Sigmoid colon (tissue), 7 donors: ENCODE results near the gene DARS2. TPM values are rescaled to one million over a fixed set of nuclear protein-coding genes. Genes with fewer than 3 reads are reported as not detected.
"Not testable (repeated sequence)": the region's sequence is repeated elsewhere in the genome, so short reads cannot be mapped to it uniquely, and the experiment has no call there.

Experiments
- DNase-seq: peaks from one replicate; pipeline ENCODE4 v3.0.0-alpha.2; 2019
- H3K27ac ChIP-seq, 4 donors: fragments of 200-600 bp; sonication (generic); one replicate each; pipeline ENCODE4 v1.5.1; 2016 to 2019; ENCODE audit warnings: mild to moderate bottlenecking in 1 of 4
- H3K27me3 ChIP-seq, 3 donors: fragments of 200-600 bp; sonication (generic); one replicate each; pipeline ENCODE4 v1.5.1; 2019; ENCODE audit warnings: mild to moderate bottlenecking in 1 of 3
- H3K36me3 ChIP-seq, 4 donors: fragments of 200-600 bp; sonication (generic); one replicate each; pipeline ENCODE4 v1.5.1; 2016 to 2019
- H3K4me1 ChIP-seq, 4 donors: fragments of 200-600 bp; sonication (generic); one replicate each; pipeline ENCODE4 v1.5.1; 2017 to 2019
- H3K4me3 ChIP-seq, 4 donors: fragments of 200-600 bp; sonication (generic); one replicate each; pipeline ENCODE4 v1.5.1; 2017 to 2019; ENCODE audit warnings: mild to moderate bottlenecking in 2 of 4, moderate library complexity in 1 of 4
- H3K9me3 ChIP-seq, 4 donors: fragments of 200-600 bp in 3 of 4; sonication (generic) in 3 of 4; one replicate each; pipeline versions ENCODE4 v1.5.1 to v1.6.1; 2013 to 2019
- EP300 ChIP-seq, 4 donors: sonication (generic); formaldehyde crosslinking; IDR thresholded peaks; one replicate each; pipeline ENCODE4 v1.6.1; 2017; ENCODE audit warnings: antibody characterized with exemption in 4 of 4
- POLR2A ChIP-seq, 2 donors: fragments of 450-650 bp; IDR thresholded peaks; one replicate each; pipeline ENCODE4 v1.6.1; 2016; ENCODE audit warnings: antibody characterized with exemption in 2 of 2, mild to moderate bottlenecking in 2 of 2, moderate library complexity in 2 of 2
- POLR2AphosphoS5 ChIP-seq, 4 donors: sonication (generic); formaldehyde crosslinking; IDR thresholded peaks; one replicate each; pipeline ENCODE4 v1.6.1; 2017; ENCODE audit warnings: antibody characterized with exemption in 4 of 4
- WGBS, 2 donors: extraction: QIAGEN DNeasy Blood & Tissue Kit; methylation state at CpG; one replicate each; pipeline ENCODE4 v1.1.7; 2013; 5-methylcytosine and 5-hydroxymethylcytosine counted together
- intact Hi-C: fragments of 100-400 bp; cut with DNase I; formaldehyde crosslinking; loops from one replicate; pipeline ENCODE4 v1.15.1; 2023
- polyA plus RNA-seq, 3 donors: library from polyadenylated mRNA; stranded (reverse); fragments of 200-250 nt; gene quantifications; one replicate each; pipeline ENCODE4 v1.2.3, GENCODE V29; 2013
- total RNA-seq, 4 donors: library from RNA; depleted of rRNA; stranded (reverse); fragments of >200 nt; gene quantifications; one replicate each; pipeline ENCODE4 v1.1.0, GENCODE V29; 2016
- TF ChIP-seq, protein P1 (sequence below), 4 experiments: fragments of 450-650 bp in 3 of 4; fragments of 200-600 bp in 1 of 4; IDR thresholded peaks; one replicate each; pipeline ENCODE4 v1.5.1; 2016 to 2019; ENCODE audit warnings: antibody characterized with exemption in 4 of 4, mild to moderate bottlenecking in 3 of 4, moderate library complexity in 2 of 4
- donor health status: healthy with polysubstance abuse.
- donor health status: Bipolar disorder and iron deficiency.
- donor health status: healthy.

DARS2 gene
- total and polyA plus RNA-seq, 7 donors, result 5.2 to 15.7 (median 8.4) TPM

DNA sequence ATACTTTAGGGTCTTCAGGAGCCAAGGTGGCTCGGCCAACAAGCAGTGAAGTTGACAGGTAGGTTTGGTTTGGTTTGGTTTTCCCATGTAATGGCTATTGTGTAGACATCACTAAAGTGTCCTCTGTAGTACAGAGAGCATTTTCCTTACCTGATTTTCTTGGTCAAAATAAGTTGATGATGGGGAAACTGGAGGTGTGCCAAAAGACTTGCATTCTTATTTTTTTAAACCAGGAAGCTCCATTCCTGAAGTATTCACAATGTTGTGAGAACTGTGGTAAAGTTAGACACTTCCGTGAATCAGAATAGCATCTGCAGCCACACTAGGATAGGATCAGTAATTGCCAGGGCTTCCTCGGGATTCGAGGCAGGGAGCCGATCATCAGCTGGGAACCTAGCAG is 46.6 kb downstream of the DARS2 start:
- Histone ChIP-seq H3K36me3 (peaks cover 0 to 44% (median 4%) of the 10 kb centered on the region in 4 donors), H3K27ac (no peak overlapping the region), H3K27me3 (no peaks in the 10 kb centered on the region), H3K4me1 (peaks cover 0 to 28% (median 18%) of the 10 kb centered on the region in 4 donors), H3K4me3 (no peak overlapping the region), H3K9me3 (no peaks in the 10 kb centered on the region)
- DNase-seq, result no peak
- intact Hi-C loops, result no loop called here
- TF ChIP-seq, protein P1, sequence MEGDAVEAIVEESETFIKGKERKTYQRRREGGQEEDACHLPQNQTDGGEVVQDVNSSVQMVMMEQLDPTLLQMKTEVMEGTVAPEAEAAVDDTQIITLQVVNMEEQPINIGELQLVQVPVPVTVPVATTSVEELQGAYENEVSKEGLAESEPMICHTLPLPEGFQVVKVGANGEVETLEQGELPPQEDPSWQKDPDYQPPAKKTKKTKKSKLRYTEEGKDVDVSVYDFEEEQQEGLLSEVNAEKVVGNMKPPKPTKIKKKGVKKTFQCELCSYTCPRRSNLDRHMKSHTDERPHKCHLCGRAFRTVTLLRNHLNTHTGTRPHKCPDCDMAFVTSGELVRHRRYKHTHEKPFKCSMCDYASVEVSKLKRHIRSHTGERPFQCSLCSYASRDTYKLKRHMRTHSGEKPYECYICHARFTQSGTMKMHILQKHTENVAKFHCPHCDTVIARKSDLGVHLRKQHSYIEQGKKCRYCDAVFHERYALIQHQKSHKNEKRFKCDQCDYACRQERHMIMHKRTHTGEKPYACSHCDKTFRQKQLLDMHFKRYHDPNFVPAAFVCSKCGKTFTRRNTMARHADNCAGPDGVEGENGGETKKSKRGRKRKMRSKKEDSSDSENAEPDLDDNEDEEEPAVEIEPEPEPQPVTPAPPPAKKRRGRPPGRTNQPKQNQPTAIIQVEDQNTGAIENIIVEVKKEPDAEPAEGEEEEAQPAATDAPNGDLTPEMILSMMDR (IDR thresholded peaks at IDR 0.05), result no peak
- 85 to 91% methylated on average over 5 of the region's 5 CpGs for WGBS, 2 donors

DNA sequence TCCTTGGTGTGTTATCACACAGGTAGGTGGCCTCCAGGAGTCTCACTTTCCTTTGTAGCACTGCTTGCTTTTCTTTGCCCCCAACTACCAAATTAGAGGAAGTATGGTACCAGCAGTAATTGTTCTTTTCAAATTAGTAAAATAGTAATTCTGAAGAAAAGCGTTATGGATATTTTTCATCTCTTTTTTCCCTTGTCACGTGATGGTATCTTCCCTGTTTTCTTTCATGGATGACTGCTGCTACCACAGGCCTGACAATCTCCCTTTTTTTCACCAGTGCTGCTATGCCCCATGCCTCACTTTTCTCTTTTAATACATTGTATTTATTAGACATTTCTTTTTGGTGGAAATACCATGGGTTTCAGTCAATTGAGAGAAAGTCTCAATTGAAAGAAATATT is 47.0 kb downstream of the DARS2 start:
- H3K36me3 ChIP-seq, result peaks cover 0 to 44% (median 5%) of the 10 kb centered on the region in 4 donors
- TF ChIP-seq POLR2AphosphoS5 (IDR thresholded peaks at IDR 0.05) (no peak), POLR2A (IDR thresholded peaks at IDR 0.05) (no peak), EP300 (IDR thresholded peaks at IDR 0.05) (no peak)
- TF ChIP-seq, protein P1 (IDR thresholded peaks at IDR 0.05), result no peak
- intact Hi-C loops, result no loop called here
- H3K4me3 ChIP-seq, result no peak overlapping the region
- H3K27ac ChIP-seq, result no peak overlapping the region
- no peak for DNase-seq
- H3K9me3 ChIP-seq, result no peaks in the 10 kb centered on the region
- peaks cover 0 to 25% (median 14%) of the 10 kb centered on the region in 4 donors for H3K4me1 ChIP-seq
- no peaks in the 10 kb centered on the region for H3K27me3 ChIP-seq
- 86 to 99% methylated on average over 2 of the region's 2 CpGs for WGBS, 2 donors

DNA sequence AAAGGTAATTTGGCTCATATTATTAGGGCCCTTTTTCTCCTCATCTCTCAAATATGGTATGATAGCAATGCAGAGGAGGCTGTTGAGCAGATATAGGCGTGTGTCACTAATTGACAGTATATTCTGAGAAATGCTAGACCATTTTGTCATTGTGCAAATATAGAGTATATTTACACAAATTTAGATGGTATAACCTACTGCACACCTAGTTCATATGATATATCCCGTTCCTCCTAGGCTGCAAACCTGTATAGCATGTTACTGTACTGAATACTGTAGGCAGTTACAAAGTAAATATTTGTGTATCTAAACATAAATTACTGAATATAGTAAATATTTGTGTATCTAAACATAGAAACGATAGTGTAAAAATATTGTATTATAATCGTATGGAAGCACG is 52.3 kb downstream of the DARS2 start:
- Histone ChIP-seq H3K27ac (no peak overlapping the region), H3K4me1 (no peaks in the 10 kb centered on the region), H3K27me3 (no peaks in the 10 kb centered on the region), H3K4me3 (no peak overlapping the region), H3K9me3 (no peaks in the 10 kb centered on the region), H3K36me3 (peaks cover 0 to 63% (median 10%) of the 10 kb centered on the region in 4 donors)
- TF ChIP-seq POLR2A (IDR thresholded peaks at IDR 0.05) (no peak), POLR2AphosphoS5 (IDR thresholded peaks at IDR 0.05) (no peak)
- no peak for DNase-seq
- WGBS, 2 donors, result 69 to 80% methylated on average over 5 of the region's 5 CpGs
- intact Hi-C loops, result no loop called here

DNA sequence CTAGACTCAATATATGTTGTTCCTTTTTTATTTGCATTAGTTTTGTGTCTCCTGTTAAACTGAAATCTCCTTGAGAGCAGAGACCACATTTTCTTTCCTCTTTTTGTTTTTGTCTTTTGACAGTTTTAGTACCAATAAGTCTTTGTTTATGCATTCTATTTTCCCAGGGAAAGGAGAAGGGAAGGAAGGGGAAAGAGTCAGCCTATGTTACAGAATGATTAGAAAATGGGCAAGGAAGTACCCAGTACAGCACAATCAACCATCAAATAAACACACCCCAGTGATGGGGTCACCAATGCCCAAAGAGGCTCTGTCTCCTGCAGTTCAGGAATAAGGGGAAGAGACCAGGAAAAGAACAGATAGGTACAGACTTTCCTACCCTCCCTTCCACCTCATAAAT is 53.8 kb downstream of the DARS2 start:
- DNase-seq, result no peak
- Histone ChIP-seq H3K4me3 (no peak overlapping the region), H3K4me1 (no peaks in the 10 kb centered on the region), H3K9me3 (no peaks in the 10 kb centered on the region), H3K36me3 (peaks cover 0 to 62% (median 10%) of the 10 kb centered on the region in 4 donors), H3K27me3 (no peaks in the 10 kb centered on the region), H3K27ac (no peak overlapping the region)
- TF ChIP-seq POLR2AphosphoS5 (IDR thresholded peaks at IDR 0.05) (no peak), EP300 (IDR thresholded peaks at IDR 0.05) (no peak), POLR2A (IDR thresholded peaks at IDR 0.05) (no peak)
- TF ChIP-seq, protein P1 (IDR thresholded peaks at IDR 0.05), result no peak
- intact Hi-C loops, result no loop called here

DNA sequence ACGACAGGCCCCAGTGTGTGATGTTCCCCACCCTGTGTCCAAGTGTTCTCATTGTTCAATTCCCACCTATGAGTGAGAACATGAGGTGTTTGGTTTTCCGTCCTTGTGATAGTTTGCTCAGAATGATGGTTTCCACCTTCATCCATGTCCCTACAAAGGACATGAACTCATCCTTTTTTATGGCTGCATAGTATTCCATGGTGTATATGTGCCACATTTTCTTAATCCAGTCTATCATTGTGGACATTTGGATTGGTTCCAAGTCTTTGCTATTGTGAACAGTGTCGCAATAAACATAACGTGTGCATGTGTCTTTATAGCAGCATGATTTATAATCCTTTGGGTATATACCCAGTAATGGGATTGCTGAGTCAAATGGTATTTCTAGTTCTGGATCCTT is 56.6 kb downstream of the DARS2 start:
- H3K36me3 ChIP-seq, result peaks cover 0 to 45% (median 12%) of the 10 kb centered on the region in 4 donors
- H3K4me3 ChIP-seq, H3K27me3 ChIP-seq, H3K27ac ChIP-seq, H3K4me1 ChIP-seq, H3K9me3 ChIP-seq, intact Hi-C loops, DNase-seq: not testable (repeated sequence)
- 70 to 77% methylated on average over 4 of the region's 4 CpGs for WGBS, 2 donors

DNA sequence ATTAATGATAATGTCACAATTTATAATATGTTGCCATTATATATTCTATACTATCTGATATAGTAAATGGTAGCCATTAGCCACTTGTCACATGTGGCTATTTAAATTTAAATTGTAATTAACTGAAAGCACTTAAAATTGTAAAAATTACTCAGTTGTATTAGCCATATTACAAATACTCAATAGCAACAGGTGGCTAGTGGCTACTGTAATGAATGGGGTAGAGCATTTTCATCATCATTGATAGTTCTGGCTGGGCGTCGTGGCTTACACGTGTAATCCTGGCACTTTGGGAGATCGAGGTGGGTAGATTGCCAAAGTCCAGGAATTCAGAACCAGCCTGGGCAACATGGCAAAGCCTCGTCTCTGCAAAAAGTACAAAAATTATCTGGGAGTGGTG is 60.2 kb downstream of the DARS2 start:
- H3K4me3 ChIP-seq, result no peak overlapping the region
- intact Hi-C loops, result no loop called here
- no peaks in the 10 kb centered on the region for H3K27me3 ChIP-seq
- DNase-seq, result no peak
- no peaks in the 10 kb centered on the region for H3K4me1 ChIP-seq
- no peak for TF ChIP-seq POLR2AphosphoS5 (IDR thresholded peaks at IDR 0.05)
- no peak for TF ChIP-seq EP300 (IDR thresholded peaks at IDR 0.05)
- TF ChIP-seq, protein P1 (IDR thresholded peaks at IDR 0.05), result no peak
- no peak for TF ChIP-seq POLR2A (IDR thresholded peaks at IDR 0.05)
- no peak overlapping the region for H3K27ac ChIP-seq
- WGBS, 2 donors, result 94 to 96% methylated on average over 5 of the region's 5 CpGs
- H3K36me3 ChIP-seq, result peaks cover 0 to 35% (median 13%) of the 10 kb centered on the region in 4 donors
- no peaks in the 10 kb centered on the region for H3K9me3 ChIP-seq
